ENCODE data around the gene HIPK2.

GRCh38 chr7:139711991-139712743, 65.6 kb downstream of the HIPK2 start:
- no peak for TF ChIP-seq CTCF (IDR thresholded peaks at IDR 0.05)
- TF ChIP-seq POLR2A (IDR thresholded peaks at IDR 0.05; ENCODE audit: low read depth): no peak
- TF ChIP-seq POLR2AphosphoS5 (IDR thresholded peaks at IDR 0.05): no peak
- no peak for TF ChIP-seq EP300 (IDR thresholded peaks at IDR 0.05)
